H1 (cell line): ENCODE results near the gene SH3YL1. TPM values are rescaled to one million over a fixed set of nuclear protein-coding genes. Genes with fewer than 3 reads are reported as not detected.

Source experiments
- CTCF ChIA-PET: fragments of 300-600 bp; sonication (Branson Sonifier 250); formaldehyde crosslinking; loops from one replicate; lab custom pipeline; 2021; ENCODE audit not compliant: partially characterized antibody; lab: Charles Lee
- POLR2A ChIA-PET: fragments of 300-600 bp; sonication (Branson Sonifier 250); formaldehyde crosslinking; loops from one replicate; lab custom pipeline; 2021; ENCODE audit warnings: inconsistent platforms; ENCODE audit not compliant: partially characterized antibody; lab: Charles Lee
- DNase-seq, 2 experiments: peaks; one replicate each; pipeline versions ENCODE4 v3.0.0 to v3.0.0-alpha.2; 2010 to 2022; ENCODE audit warnings: low spot score in 2 of 2, low read depth in 1 of 2, mixed read lengths in 1 of 2
- FAIRE-seq: peaks from 2 replicates; lab custom pipeline; 2011; peaks lifted over from hg19 to GRCh38; lab: Jason Lieb, UNC
- H2AFZ ChIP-seq: 2 replicates; pipeline ENCODE4 v1.8.1; 2012; ENCODE audit warnings: low read length, inconsistent platforms
- H2AK5ac ChIP-seq: 2 replicates; pipeline ENCODE4 v1.6.1; 2013; ENCODE audit warnings: low read depth, low read length
- H2BK120ac ChIP-seq: replicated peaks from 2 replicates; pipeline ENCODE3; 2013; ENCODE audit warnings: low read depth, low read length, inconsistent platforms
- H2BK12ac ChIP-seq: 2 replicates; pipeline ENCODE4 v1.6.1; 2013; ENCODE audit warnings: low read depth, low read length
- H2BK15ac ChIP-seq: 2 replicates; pipeline ENCODE4 v1.6.1; 2013; ENCODE audit warnings: low read length
- H2BK20ac ChIP-seq: 2 replicates; pipeline ENCODE4 v1.6.1; 2013; ENCODE audit warnings: low read length
- H2BK5ac ChIP-seq: 2 replicates; pipeline ENCODE4 v1.6.1; 2013; ENCODE audit warnings: low read depth, low read length
- H3K14ac ChIP-seq: 2 replicates; pipeline ENCODE4 v1.6.1; 2013; ENCODE audit warnings: inconsistent platforms; ENCODE audit not compliant: insufficient read length
- H3K18ac ChIP-seq: 2 replicates; pipeline ENCODE4 v1.6.1; 2013; ENCODE audit warnings: low read length; ENCODE audit errors: extremely low read depth
- H3K23ac ChIP-seq: 2 replicates; pipeline ENCODE4 v1.6.1; 2013; ENCODE audit warnings: inconsistent platforms; ENCODE audit not compliant: insufficient read length
- H3K23me2 ChIP-seq: 2 replicates; pipeline ENCODE4 v1.6.1; 2013; ENCODE audit warnings: low read depth, low read length
- H3K27ac ChIP-seq: 2 replicates; pipeline ENCODE4 v1.6.1; 2011; ENCODE audit warnings: low read depth, low read length, inconsistent platforms
- H3K27me3 ChIP-seq, 4 experiments: replicated peaks in 1 of 4; 1 replicate in 1 of 4; 2 replicates in 3 of 4; pipeline versions ENCODE4 v1.6.1 to v1.8.1; 2011 to 2013; ENCODE audit warnings: low read length in 3 of 4, mild to moderate bottlenecking in 3 of 4, inconsistent platforms in 2 of 4, mixed read lengths in 2 of 4, moderate library complexity in 1 of 4; ENCODE audit not compliant: control insufficient read depth in 3 of 4, insufficient read depth in 3 of 4; ENCODE audit errors: extremely low read depth in 1 of 4
- H3K36me3 ChIP-seq, 4 experiments: 2 replicates each; pipeline versions ENCODE4 v1.6.1 to v1.8.1; 2011 to 2013; ENCODE audit warnings: mild to moderate bottlenecking in 4 of 4, low read length in 3 of 4, moderate library complexity in 2 of 4, control low read depth in 1 of 4, inconsistent platforms in 1 of 4; ENCODE audit not compliant: insufficient read depth in 4 of 4, control insufficient read depth in 2 of 4
- H3K4ac ChIP-seq: replicated peaks from 2 replicates; pipeline ENCODE3; 2013; ENCODE audit warnings: low read length, low read depth, mixed read lengths, inconsistent platforms; ENCODE audit not compliant: insufficient read length
- H3K4me1 ChIP-seq, 4 experiments: replicated peaks in 1 of 4; 1 replicate in 1 of 4; 2 replicates in 3 of 4; pipeline versions ENCODE4 v1.6.1 to v1.8.1; 2011 to 2013; ENCODE audit warnings: low read length in 3 of 4, inconsistent platforms in 2 of 4, mixed read lengths in 1 of 4; ENCODE audit not compliant: insufficient read depth in 4 of 4, control insufficient read depth in 3 of 4
- H3K4me2 ChIP-seq, 2 experiments: 2 replicates each; pipeline versions ENCODE4 v1.6.1 to v1.8.1; 2011 to 2013; ENCODE audit warnings: low read depth in 2 of 2, low read length in 2 of 2, control low read depth in 1 of 2, inconsistent platforms in 1 of 2, mild to moderate bottlenecking in 1 of 2; ENCODE audit not compliant: insufficient read depth in 1 of 2
- H3K4me3 ChIP-seq, 4 experiments: fragments of 200-600, 300-600 bp in 1 of 4; sonication (generic), shearing (Covaris generic), sonication (Bioruptor Twin) in 1 of 4; 2 replicates each; pipeline versions ENCODE4 v1.5.1 to v1.8.1; 2011 to 2016; ENCODE audit warnings: low read length in 4 of 4, low read depth in 3 of 4, control low read depth in 2 of 4, inconsistent platforms in 2 of 4, mild to moderate bottlenecking in 2 of 4, mixed read lengths in 1 of 4, moderate library complexity in 1 of 4; ENCODE audit not compliant: insufficient read depth in 2 of 4; ENCODE audit errors: extremely low read depth in 1 of 4
- H3K56ac ChIP-seq: replicated peaks from 2 replicates; pipeline ENCODE3; 2013; ENCODE audit warnings: low read depth, mild to moderate bottlenecking, mixed read lengths, low read length, inconsistent platforms; ENCODE audit not compliant: insufficient read length
- H3K79me1 ChIP-seq: 2 replicates; pipeline ENCODE4 v1.6.1; 2013; ENCODE audit warnings: low read depth, low read length, control low read depth
- H3K79me2 ChIP-seq, 2 experiments: 2 replicates each; pipeline versions ENCODE4 v1.6.1 to v1.8.1; 2012 to 2013; ENCODE audit warnings: low read length in 2 of 2, mild to moderate bottlenecking in 2 of 2, inconsistent platforms in 1 of 2; ENCODE audit not compliant: insufficient read depth in 2 of 2, control insufficient read depth in 1 of 2
- H3K9ac ChIP-seq, 4 experiments: replicated peaks in 1 of 4; 1 replicate in 1 of 4; 2 replicates in 3 of 4; pipeline versions ENCODE4 v1.6.1 to v1.8.1; 2011 to 2013; ENCODE audit warnings: low read depth in 3 of 4, low read length in 3 of 4, control low read depth in 2 of 4, mild to moderate bottlenecking in 2 of 4, moderate library complexity in 2 of 4, inconsistent platforms in 1 of 4; ENCODE audit errors: extremely low read depth in 1 of 4
- H3K9me3 ChIP-seq, 2 experiments: 2 replicates each; pipeline versions ENCODE4 v1.6.1 to v1.8.1; 2012 to 2013; ENCODE audit warnings: mild to moderate bottlenecking in 2 of 2, moderate library complexity in 2 of 2, control low read depth in 1 of 2, inconsistent platforms in 1 of 2, low read depth in 1 of 2, low read length in 1 of 2, mixed read lengths in 1 of 2; ENCODE audit not compliant: insufficient read depth in 2 of 2
- H4K20me1 ChIP-seq, 2 experiments: replicated peaks in 1 of 2; 2 replicates each; pipeline versions ENCODE3 to v1.8.1; 2011 to 2013; ENCODE audit warnings: inconsistent platforms in 2 of 2, low read length in 2 of 2, mild to moderate bottlenecking in 1 of 2; ENCODE audit not compliant: insufficient read depth in 2 of 2, control insufficient read depth in 1 of 2
- H4K5ac ChIP-seq: 2 replicates; pipeline ENCODE4 v1.6.1; 2013; ENCODE audit warnings: low read length, low read depth, mixed read lengths, inconsistent platforms; ENCODE audit not compliant: insufficient read length
- H4K8ac ChIP-seq: 2 replicates; pipeline ENCODE4 v1.8.0; 2013; ENCODE audit warnings: mild to moderate bottlenecking, moderate library complexity, low read length, inconsistent platforms; ENCODE audit not compliant: insufficient read depth; ENCODE audit errors: extremely low read depth
- H4K91ac ChIP-seq: replicated peaks from 2 replicates; pipeline ENCODE3; 2013; ENCODE audit warnings: low read length, mixed read lengths, inconsistent platforms; ENCODE audit not compliant: insufficient read length
- ASH2L ChIP-seq: fragments of 200-600, 300-600 bp; sonication (generic); IDR thresholded peaks from one replicate; pipeline ENCODE4 v1.7.1; 2017; ENCODE audit warnings: low read length
- CBX8 ChIP-seq: fragments of 300-800, 300-1000 bp; sonication (generic); IDR thresholded peaks from 2 replicates; pipeline ENCODE4 v1.7.1; 2016; ENCODE audit warnings: low read depth, low read length, borderline replicate concordance
- FOSL1 ChIP-seq: IDR thresholded peaks from 2 replicates; pipeline ENCODE4 v1.6.1; 2011; ENCODE audit warnings: mild to moderate bottlenecking, low read depth, low read length, moderate library complexity; ENCODE audit not compliant: insufficient read depth
- NANOG ChIP-seq: IDR thresholded peaks from 2 replicates; pipeline ENCODE4 v1.6.1; 2011; ENCODE audit warnings: low read length, low read depth, mild to moderate bottlenecking, inconsistent platforms; ENCODE audit not compliant: insufficient read depth, poor library complexity, severe bottlenecking
- PHF8 ChIP-seq: fragments of 200-600 bp; sonication (generic); conservative IDR thresholded peaks from 2 replicates; pipeline ENCODE4 v1.7.1; 2012; ENCODE audit warnings: low read depth, mild to moderate bottlenecking, inconsistent platforms, low read length, moderate library complexity
- RAD21 ChIP-seq, 2 experiments: IDR thresholded peaks in 1 of 2; conservative IDR thresholded peaks in 1 of 2; 2 replicates each; pipeline ENCODE4 v1.6.1; 2011; ENCODE audit warnings: low read depth in 2 of 2, low read length in 2 of 2, improper control_type of control experiment in 1 of 2, inconsistent platforms in 1 of 2, mild to moderate bottlenecking in 1 of 2, moderate library complexity in 1 of 2
- RFX5 ChIP-seq: IDR thresholded peaks from 2 replicates; pipeline ENCODE4 v1.6.1; 2011; ENCODE audit warnings: low read depth, low read length, improper control_type of control experiment, borderline replicate concordance
- RNF2 ChIP-seq: fragments of 200-900, 300-1000 bp; sonication (generic); IDR thresholded peaks from 2 replicates; pipeline ENCODE4 v1.7.1; 2016; ENCODE audit warnings: borderline replicate concordance, low read depth, mild to moderate bottlenecking, antibody characterized with exemption, low read length; ENCODE audit not compliant: poor library complexity, severe bottlenecking; ENCODE audit errors: missing control alignments
- SP4 ChIP-seq: IDR thresholded peaks from 2 replicates; pipeline ENCODE4 v1.6.1; 2012; ENCODE audit warnings: low read length, inconsistent platforms
- TAF1 ChIP-seq: IDR thresholded peaks from 2 replicates; pipeline ENCODE4 v1.6.1; 2011; ENCODE audit warnings: mild to moderate bottlenecking, low read depth, low read length
- TAF7 ChIP-seq: optimal IDR thresholded peaks from 2 replicates; pipeline ENCODE3; 2011; ENCODE audit warnings: low read depth, mild to moderate bottlenecking, inconsistent platforms, low read length, moderate library complexity, borderline replicate concordance
- TCF12 ChIP-seq: IDR thresholded peaks from 2 replicates; pipeline ENCODE4 v1.6.1; 2011; ENCODE audit warnings: low read depth, mild to moderate bottlenecking, low read length
- WGBS, 2 experiments: shearing (Covaris generic) in 1 of 2; methylation state at CpG; one replicate each; pipeline versions ENCODE4 v1.1.6 to v1.1.7; 2013 to 2015; ENCODE audit warnings: low lambda C conversion rate in 2 of 2, mixed read lengths in 2 of 2, inconsistent platforms in 1 of 2, low coverage in 1 of 2, missing lambda C conversion rate in 1 of 2; ENCODE audit not compliant: insufficient replicate concordance in 2 of 2, insufficient coverage in 1 of 2, insufficient read length in 1 of 2; ENCODE audit errors: extremely low coverage in 1 of 2, missing lambda C conversion rate in 1 of 2; 5-methylcytosine and 5-hydroxymethylcytosine counted together
- polyA plus RNA-seq, 7 experiments: library from polyadenylated mRNA; depleted of rRNA in 3 of 7; stranded (reverse) in 5 of 7; unstranded in 2 of 7; fragments of >200 nt in 5 of 7; fragments of 200-250 nt in 2 of 7; gene quantifications; 1 replicate in 5 of 7; 2 replicates in 1 of 7; 4 replicates in 1 of 7; pipeline versions ENCODE4 v1.2.1 to v1.2.3, GENCODE V29; 2011 to 2013; ENCODE audit warnings: missing spikeins in 2 of 7, mixed read lengths in 2 of 7
- total RNA-seq: library from RNA; stranded (reverse); fragmentation: NEBNext Ultra II Directional; extraction: Animal tissue kit (Norgen Biotek cat#: 25700); gene quantifications from 2 replicates; pipeline ENCODE4 v1.2.1, GENCODE V29; 2021

The SH3YL1 gene
- total and polyA plus RNA-seq, 2 of the 8 experiments (the other 6 are each of a cell fraction or from before 2014, with no cell fraction given) = 13.6 to 37.2 TPM

DNA sequence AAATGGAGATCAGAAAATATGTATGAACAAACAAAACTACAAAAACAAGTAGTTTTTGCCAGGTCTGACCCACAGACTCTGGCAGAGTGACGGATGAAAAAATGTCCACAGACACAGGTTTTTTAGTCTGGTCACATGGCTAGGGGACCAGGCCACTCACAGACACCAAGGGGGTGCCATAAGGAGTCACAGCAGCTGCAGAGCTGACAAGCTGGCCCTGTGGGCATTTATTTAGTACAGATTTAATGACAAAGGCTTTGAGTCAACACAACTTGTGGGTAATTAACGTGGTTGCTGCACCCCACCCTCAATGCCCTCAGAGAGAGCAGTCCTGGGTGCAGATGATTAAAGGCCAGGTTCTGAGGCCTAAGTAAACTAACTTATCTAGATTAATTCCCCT is 76.0 kb downstream of the SH3YL1 start:
- Histone ChIP-seq H2AK5ac (no peak overlapping the region), H3K9ac (no peak overlapping the region), H3K18ac (no peak overlapping the region), H3K4me1 (no peaks in the 10 kb centered on the region), H2BK5ac (no peak overlapping the region), H4K91ac (no peak overlapping the region), H3K79me2 (no peaks in the 10 kb centered on the region), H3K23me2 (no peaks in the 10 kb centered on the region), H3K9me3 (peaks cover 54 to 57% of the 10 kb centered on the region in 2 experiments), H2BK20ac (no peak overlapping the region), H2BK15ac (no peak overlapping the region), H3K56ac (no peak overlapping the region), H4K20me1 (no peaks in the 10 kb centered on the region), H3K27ac (no peak overlapping the region), H3K79me1 (no peaks in the 10 kb centered on the region), H2BK120ac (no peak overlapping the region), H2BK12ac (no peak overlapping the region)
- CTCF ChIA-PET = interaction anchor here (0.6 kb wide), 1 partner anchor 59 kb away, joined by 3 read pairs; no protein-coding TSS in a partner anchor
- 91% methylated on average over 2 of the region's 2 CpGs; no CpG with 5 or more reads in 1 of the 2 experiments for WGBS, 2 experiments
- POLR2A ChIA-PET = no interaction called here
- no peak for DNase-seq
- TF ChIP-seq PHF8 (no peak), ASH2L (no peak), FOSL1 (no peak), RNF2 (no peak), NANOG (no peak), RAD21 (IDR thresholded peaks at IDR 0.05 in 1 of 2, conservative IDR thresholded peaks at IDR 0.05 in 1 of 2; ENCODE audit: low read depth in 2 of 2, low read length in 2 of 2) (no peak), SP4 (no peak), RFX5 (no peak), CBX8 (no peak), TAF7 (no peak), TAF1 (no peak), TCF12 (no peak)
- TF ChIP-seq, all 59 proteins: peak for 0
- H2AFZ ChIP-seq = no peak overlapping the region
- H3K4me2 ChIP-seq = no peak overlapping the region
- H4K5ac ChIP-seq = no peak overlapping the region
- no peak for FAIRE-seq
- H3K23ac ChIP-seq = no peak overlapping the region
- no peaks in the 10 kb centered on the region for H3K27me3 ChIP-seq
- peaks cover 0 to 6% (median 0%) of the 10 kb centered on the region in 4 experiments; a peak in 2 of 8 replicates for H3K36me3 ChIP-seq
- H4K8ac ChIP-seq = no peak overlapping the region
- no peak overlapping the region for H3K4ac ChIP-seq
- H3K14ac ChIP-seq = no peak overlapping the region
- no peak overlapping the region for H3K4me3 ChIP-seq
